ENCODE results near the gene LRIG2. TPM values are rescaled to one million over a fixed set of nuclear protein-coding genes. Genes with fewer than 3 reads are reported as not detected.

Gene LRIG2
- total and polyA plus RNA-seq, 9 of the 15 experiments (the other 6 are each of a cell fraction or from before 2014, with no cell fraction given) = 1.8 to 28.1 (median 11.5) TPM

GRCh38 chr1:113041569-113042284 lies 31.3 kb upstream of the LRIG2 start (continued):
- TF ChIP-seq ZMIZ1 (IDR thresholded peaks at IDR 0.05; ENCODE audit: low read depth in 2 of 2, low read length in 2 of 2) = peak in 1 of 2 experiments; percentile 64; a peak in 1 of 4 replicates
- no peak for TF ChIP-seq ZNF583 (CRISPR knock-in tag; IDR thresholded peaks at IDR 0.05)
- TF ChIP-seq TAL1 (IDR thresholded peaks at IDR 0.05) = peak; percentile 88
- TF ChIP-seq MYBL2 (IDR thresholded peaks at IDR 0.05; ENCODE audit: low read depth) = no peak
- no peak for TF ChIP-seq MYBL2 (CRISPR knock-in tag; IDR thresholded peaks at IDR 0.05; ENCODE audit: borderline replicate concordance)
- no peak; the same call in 1 of the 2 replicates for TF ChIP-seq ZEB2 (IDR thresholded peaks at IDR 0.05)
- TF ChIP-seq CC2D1A (IDR thresholded peaks at IDR 0.05) = peak; percentile 58; the same call in 1 of the 2 replicates
- TF ChIP-seq SMAD2 (IDR thresholded peaks at IDR 0.05; ENCODE audit: low read depth, low read length) = no peak
- TF ChIP-seq ZNF184 (CRISPR knock-in tag; IDR thresholded peaks at IDR 0.05) = no peak
- TF ChIP-seq TSHZ1 (CRISPR knock-in tag; IDR thresholded peaks at IDR 0.05) = no peak
- TF ChIP-seq EP400 (IDR thresholded peaks at IDR 0.05) = no peak
- no peak for TF ChIP-seq SP1 (CRISPR knock-in tag; IDR thresholded peaks at IDR 0.05)
- no peak for TF ChIP-seq RERE (CRISPR knock-in tag; IDR thresholded peaks at IDR 0.05; ENCODE audit: borderline replicate concordance)
- TF ChIP-seq NRF1 (conservative IDR thresholded peaks at IDR 0.05 in 1 of 2, IDR thresholded peaks at IDR 0.05 in 1 of 2) = no peak
